GM08714 (cell line): ENCODE results near the gene RRAS.
"Not testable (repeated sequence)": the region's sequence is repeated elsewhere in the genome, so short reads cannot be mapped to it uniquely, and the experiment has no call there.

Source experiments
- H3K4me3 ChIP-seq: fragments of 200-500 bp; sonication (Bioruptor generic); 2 replicates; pipeline ENCODE4 v1.5.1; 2014; ENCODE audit warnings: mild to moderate bottlenecking, low read length, inconsistent platforms
- ZNF274 ChIP-seq: IDR thresholded peaks from 2 replicates; pipeline ENCODE4 v1.6.1; 2012; ENCODE audit warnings: mild to moderate bottlenecking, low read depth, low read length

The RRAS gene

DNA sequence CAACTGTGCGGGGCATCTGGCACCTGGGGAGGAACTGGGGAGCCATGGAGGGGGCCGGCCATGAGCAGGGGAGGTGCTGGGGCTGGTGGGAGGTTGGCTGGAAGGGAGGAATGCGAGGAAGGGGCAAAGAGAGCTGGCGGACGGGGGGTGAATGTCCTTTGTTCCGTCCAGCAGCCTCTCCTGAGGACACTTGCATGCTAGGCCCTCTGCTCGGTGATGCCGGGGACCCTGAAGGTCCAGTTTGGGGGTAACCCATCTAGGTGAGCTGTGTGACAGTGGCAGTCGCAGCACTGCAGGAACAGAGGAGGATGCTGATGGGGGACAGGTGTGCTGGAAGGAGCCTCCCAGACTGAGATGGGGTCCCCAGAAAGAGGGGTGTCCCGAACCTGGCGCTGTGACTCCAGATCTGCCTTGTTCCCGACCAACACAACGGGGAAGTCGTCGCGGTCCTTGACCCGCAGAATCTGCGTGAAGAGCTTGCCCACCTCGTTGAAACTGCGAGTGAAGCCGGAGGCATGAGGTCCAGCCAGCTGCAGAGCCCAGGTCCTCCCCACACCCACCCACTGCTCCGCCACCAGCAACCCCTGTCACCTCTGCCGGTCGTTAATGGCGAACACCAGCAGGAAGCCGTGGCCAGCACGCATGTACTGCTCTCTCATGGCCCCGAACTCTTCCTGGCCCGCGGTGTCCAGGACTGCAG lies 3.6 kb downstream of the RRAS start:
- no peak overlapping the region for H3K4me3 ChIP-seq
- no peak for TF ChIP-seq ZNF274

DNA sequence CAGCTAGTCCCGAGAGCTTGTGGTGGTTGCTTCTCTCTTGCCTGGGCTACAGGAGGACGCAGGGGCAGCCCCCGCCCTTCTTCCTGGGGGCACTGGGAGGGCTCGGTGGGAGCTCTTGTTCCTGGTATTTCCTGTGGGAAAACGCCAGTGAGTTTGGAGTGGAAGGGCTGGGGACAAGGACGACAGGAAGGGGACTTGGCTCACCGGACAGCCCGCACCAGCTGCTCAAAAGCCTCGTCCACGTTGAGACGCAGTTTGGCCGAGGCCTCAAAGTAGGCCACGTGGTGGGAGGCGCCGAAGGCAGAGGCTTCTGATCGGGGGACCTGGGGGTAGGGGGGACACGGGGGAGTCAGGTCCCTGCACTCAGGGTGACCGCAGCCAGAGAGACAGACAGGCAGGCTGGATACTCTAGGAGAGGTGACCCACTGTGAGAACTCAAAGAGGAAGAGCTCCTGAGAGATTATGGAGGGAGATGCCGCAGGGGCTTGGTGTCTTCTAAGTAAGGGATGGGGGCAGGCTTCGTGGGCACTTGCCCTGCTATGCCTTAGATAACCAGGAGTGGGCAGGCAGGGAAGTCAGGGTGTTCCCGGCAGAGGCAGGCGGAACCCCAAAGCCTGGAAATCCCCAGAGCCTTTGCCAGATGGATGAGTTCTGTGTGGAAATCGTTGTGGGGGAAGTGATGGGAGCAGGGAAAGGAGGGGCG lies 4.3 kb downstream of the RRAS start:
- TF ChIP-seq ZNF274: no peak
- H3K4me3 ChIP-seq: no peak overlapping the region

DNA sequence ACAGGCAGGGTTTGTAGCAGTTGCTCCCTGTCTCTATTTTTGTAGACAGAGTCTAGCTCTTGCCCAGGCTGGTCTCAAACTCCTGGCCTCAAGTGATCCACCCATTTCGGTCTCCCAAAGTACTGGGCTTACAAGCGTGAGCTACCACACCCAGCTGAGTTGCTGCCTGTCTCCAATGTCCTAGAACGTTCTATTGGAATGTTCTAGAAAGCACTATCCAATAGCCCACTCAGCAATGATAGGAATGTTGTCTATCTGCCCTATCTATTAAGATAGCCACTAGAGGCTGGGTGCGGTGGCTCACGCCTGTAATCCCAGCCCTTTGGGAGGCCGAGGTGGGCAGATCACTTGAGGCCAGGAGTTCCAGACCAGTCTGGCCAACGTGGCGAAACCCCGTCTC lies 6.7 kb downstream of the RRAS start:
- not testable (repeated sequence) for H3K4me3 ChIP-seq

DNA sequence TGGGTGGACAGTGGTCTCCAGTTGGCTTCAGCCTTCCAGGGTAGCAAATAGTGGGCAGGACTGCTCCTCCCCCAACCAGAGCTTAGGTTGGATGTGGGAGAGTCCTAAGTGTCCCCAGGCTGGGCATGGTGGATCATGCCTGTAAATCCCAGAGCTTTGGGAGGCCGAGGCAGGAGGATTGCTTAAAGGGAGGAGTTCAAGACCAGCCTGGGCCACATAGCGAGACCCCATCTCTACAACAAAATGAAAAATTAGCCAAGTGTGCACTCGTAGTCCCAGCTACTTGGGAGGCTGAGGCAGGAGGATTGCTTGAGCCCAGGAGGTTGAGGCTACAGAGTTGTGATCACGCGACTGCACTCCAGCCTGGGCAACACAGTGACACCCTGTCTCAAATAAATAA lies 7.4 kb downstream of the RRAS start:
- H3K4me3 ChIP-seq: no peak overlapping the region
- no peak for TF ChIP-seq ZNF274

DNA sequence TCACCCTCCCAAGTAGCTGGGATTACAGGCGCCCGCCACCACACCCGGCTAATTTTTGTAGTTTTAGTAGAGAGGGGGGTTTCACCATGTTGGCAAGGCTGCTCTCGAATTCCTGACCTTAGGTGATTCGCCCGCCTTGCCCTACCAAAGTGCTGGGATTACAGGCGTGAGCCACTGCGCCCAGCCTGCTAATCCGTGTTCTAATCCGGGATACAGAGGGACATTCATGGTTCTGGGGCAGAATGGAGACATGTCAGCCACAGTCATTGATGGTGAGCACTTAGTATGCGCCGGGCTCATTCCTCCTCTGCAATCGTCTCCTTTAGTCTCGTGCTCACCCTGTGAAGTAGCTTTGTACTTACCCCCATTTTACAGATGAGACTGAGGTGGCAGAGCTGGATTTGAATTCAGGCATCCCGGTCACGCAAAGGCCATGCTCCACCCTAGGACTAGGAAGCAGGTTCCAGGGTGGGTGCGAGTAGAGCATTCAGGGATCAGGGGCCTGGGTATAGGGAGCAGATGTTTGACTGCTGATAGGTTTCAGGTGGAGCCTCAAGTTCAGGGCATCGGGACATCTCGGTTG lies 8.2 kb downstream of the RRAS start:
- no peak overlapping the region for H3K4me3 ChIP-seq
- no peak for TF ChIP-seq ZNF274

DNA sequence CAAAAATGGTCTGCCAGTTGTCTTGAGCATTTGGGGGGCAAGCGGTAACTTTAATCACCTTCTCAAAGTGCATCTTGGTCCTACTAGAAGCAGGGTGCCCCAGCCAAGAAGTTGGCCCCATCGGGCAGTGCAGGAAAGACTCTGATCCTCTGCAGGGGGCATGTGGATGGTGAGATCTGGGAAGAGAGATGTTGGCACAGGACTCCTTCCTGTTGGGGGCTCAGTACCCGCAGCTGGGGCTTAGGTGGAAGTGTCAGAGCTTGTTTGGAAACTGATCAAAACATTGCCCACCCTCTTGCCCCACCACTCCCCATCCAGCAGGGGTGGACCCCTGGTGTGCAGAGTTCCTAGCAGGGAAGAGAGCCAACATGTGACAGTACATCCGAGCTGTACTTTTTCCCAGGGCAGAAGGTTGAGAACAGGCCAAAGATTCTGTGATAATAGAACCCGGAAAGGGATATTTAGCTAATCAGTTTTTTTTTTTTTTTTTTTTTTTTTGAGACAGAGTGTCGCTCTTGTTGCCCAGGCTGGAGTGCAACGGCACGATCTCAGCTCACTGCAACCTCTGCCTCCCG lies 8.8 kb downstream of the RRAS start:
- no peak for TF ChIP-seq ZNF274

DNA sequence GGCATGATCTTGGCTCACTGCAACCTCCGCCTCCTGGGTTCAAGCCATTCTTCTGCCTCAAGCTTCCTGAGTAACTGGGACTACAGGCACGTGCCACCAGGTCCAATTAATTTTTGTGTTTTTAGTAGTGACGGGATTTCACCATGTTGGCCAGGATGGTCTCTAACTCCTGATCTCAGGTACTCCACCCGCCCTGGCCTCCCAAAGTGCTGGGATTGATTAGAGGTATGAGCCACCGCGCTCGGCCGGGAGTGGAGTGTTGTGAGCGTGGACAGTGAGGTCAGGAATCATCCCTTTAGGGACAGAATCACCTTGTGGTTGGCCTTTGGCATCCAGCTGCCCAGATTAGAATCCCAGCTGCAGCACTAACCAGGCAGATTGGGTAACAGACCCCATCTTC lies 10.3 kb downstream of the RRAS start:
- TF ChIP-seq ZNF274: no peak
- H3K4me3 ChIP-seq: no peak overlapping the region

More for the DNA sequence above, 8.8 kb downstream of the RRAS start:
- no peak overlapping the region for H3K4me3 ChIP-seq

DNA sequence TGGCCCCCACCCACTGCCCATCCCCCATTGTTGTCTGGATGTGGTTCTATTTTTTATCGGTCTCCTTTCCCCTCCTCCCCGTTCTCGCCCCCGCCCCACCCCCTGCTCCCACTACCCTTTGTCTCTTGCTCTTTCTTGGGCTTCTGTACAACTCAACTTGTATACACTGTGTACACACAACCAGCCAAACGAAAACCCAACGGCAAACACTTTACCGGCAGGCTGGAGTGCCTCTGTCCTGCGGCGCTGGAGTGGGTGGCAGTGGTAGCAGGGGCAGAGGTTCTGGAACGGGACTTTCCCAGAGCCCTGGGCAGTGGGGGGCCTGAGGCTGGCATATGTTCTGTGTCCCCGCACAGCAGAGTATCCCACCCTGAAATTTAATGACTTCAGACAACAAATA lies 13.7 kb downstream of the RRAS start:
- H3K4me3 ChIP-seq: no peak overlapping the region
- TF ChIP-seq ZNF274: no peak

DNA sequence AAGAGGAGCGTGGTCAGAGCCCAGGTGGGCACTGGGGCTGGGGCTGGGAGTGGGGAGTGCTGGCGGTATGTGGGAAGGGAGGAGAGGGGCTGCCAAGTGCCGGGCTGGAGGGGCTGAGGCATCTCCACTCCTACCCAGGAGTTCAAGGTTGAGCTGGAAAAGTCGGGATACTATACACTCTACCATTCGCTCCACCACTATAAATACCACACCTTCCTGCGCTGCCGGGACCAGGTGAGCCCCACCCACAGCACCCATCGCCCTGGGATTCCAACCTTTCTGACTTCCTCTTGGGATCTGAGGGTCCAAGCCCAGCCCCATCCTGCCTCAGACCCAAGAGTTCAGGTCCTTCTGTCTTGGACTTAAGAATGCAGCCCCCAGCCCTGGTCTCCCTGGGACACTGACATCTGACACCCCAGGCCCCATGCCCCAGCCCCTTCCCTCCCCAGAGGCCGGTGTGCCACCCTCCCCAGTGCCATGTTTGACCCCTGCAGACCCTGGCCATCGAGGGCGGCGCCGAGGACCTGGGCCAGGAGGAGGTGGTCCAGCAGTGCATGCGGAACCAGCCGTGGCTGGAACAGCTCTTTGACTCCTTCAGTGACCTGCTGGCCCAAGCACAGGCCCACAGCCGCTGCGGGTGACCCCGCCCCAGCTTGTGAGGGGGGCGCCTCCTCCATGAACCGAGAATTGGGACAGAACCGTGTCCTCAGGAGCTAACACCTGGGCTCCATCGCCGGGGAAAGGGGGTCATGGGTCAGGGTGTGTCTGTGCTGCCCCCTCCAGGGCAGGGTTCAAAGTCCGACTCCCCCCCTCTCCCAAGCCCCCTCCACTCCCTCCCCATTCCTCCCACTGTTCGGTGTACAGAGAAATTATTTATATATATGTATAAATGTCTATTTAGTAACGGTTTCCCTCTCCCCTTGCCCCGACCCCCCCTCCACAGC lies 14.7 kb downstream of the RRAS start:
- no peak overlapping the region for H3K4me3 ChIP-seq
- no peak for TF ChIP-seq ZNF274

DNA sequence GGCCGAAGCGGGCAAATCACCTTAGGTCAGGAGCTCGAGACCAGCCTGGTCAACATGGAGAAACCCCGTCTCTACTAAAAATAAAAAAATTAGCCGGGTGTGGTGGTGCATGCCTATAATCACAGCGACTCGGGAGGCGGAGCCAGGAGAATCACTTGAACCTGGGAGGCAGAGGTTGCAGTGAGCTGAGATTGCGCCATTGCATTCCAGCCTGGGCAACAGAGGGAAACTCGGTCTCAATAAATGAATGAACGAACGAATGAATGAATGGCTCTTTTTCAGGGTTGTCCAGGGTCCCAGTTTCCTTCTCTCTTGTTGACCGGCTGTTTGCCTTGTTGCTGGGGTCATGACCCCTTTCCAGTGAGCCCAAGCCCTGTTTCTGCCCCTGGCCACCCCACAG lies 22.1 kb downstream of the RRAS start:
- not testable (repeated sequence) for H3K4me3 ChIP-seq

DNA sequence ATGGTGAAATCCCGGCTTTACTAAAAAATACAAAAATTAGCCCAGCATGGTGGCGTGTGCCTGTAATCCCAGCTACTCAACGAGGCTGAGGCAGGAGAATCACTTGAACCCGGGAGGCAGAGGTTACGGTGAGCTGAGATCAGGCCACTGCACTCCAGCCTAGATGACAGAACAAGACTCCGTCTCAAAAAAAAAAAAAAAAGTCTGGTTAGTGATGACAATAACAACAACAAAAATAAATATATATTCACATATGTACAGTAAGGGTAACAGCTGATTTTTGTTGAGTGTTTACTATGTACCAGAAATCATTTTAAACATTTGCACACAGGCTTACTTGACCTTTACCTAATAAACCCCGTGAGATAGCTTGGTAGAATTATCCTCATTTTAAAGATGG lies 23.0 kb downstream of the RRAS start:
- TF ChIP-seq ZNF274: no peak
- H3K4me3 ChIP-seq: no peak overlapping the region

DNA sequence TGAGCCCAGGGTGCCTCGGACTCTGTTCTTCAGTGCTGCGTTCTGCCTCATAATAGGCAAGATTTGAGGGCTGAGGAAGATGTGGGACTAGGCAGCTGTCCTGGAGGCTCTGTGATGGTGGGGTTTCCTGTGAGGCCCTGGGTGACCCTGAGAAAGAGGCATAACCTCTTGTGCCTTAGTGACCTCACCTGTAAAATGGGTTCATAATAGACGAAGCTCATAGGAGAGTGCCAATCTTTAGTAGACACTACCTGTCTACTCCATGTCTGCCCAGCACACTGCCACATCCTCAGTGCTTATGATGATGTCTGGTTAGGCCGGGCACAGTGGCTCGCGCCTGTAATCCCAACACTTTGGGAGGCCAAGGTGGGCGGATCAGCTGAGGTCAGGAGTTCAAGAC lies 23.4 kb downstream of the RRAS start:
- H3K4me3 ChIP-seq: no peak overlapping the region
- TF ChIP-seq ZNF274: no peak

DNA sequence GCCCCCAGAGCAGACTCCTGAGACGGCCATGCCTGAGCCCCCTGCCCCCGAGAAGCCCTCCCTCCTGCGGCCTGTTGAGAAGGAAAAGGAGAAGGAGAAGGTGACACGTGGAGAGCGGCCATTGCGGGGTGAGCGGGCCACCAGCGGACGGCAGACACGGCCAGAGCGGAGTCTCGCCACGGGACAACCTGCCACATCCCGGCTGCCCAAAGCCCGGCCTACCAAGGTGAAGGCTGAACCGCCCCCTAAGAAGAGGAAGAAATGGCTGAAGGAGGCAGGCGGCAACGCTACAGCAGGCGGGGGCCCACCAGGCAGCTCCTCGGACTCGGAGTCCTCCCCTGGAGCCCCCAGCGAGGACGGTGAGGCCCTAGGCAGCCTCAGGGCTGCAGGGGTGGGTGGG lies 24.1 kb downstream of the RRAS start:
- TF ChIP-seq ZNF274: no peak

DNA sequence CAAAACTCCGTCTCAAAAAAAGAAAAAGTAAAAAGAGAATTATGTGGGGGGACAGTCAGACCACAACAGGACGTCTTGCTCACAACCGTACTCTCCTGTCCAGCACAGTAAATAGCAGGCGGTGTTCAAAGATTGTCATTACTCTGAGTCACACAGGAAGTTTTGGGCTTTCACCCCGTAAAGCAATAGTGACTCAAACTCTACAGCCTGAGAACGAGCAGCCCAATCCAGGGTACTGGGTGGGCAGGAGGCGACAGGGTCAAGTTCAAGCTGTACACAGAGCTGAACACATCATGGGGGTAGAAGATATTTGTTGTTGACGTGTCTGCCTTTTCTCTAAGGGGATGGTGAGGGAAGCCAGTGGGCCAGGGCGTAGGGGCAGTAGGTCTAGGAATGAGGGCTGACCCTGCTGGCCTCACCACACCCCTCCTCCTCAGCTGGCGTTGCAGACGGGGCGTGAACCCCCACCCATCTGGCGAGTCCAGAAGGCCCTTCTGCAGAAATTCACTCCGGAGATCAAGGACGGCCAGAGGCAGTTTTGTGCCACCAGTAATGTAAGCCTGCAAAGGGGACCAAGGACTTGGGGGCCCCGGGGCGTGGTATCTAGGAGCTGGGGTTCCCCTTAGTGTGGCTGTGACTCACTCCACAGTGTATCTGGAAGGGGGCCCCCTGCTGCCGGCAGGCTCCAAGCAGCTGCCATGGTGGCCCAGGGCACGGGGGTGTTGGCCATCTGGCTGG lies 25.7 kb downstream of the RRAS start:
- TF ChIP-seq ZNF274: no peak
- H3K4me3 ChIP-seq: no peak overlapping the region

More for the DNA sequence above, 24.1 kb downstream of the RRAS start:
- H3K4me3 ChIP-seq: no peak overlapping the region
